Transverse colon (tissue), 4 donors: ENCODE data around the gene NRXN2.

Experiments used
- EP300 ChIP-seq: sonication (generic); formaldehyde crosslinking; IDR thresholded peaks from one replicate; pipeline ENCODE4 v1.6.1; 2017; ENCODE audit warnings: antibody characterized with exemption, low read depth
- POLR2A ChIP-seq: fragments of 450-650 bp; IDR thresholded peaks from one replicate; pipeline ENCODE4 v1.6.1; 2016; ENCODE audit warnings: antibody characterized with exemption, mild to moderate bottlenecking, moderate library complexity
- POLR2AphosphoS5 ChIP-seq, 3 donors: sonication (generic); formaldehyde crosslinking; IDR thresholded peaks; one replicate each; pipeline ENCODE4 v1.6.1; 2016; ENCODE audit warnings: antibody characterized with exemption in 3 of 3
- TF ChIP-seq, protein P1 (sequence below), 5 experiments: fragments of 200-600 bp in 3 of 5; fragments of 450-650 bp in 2 of 5; sonication (generic) in 3 of 5; IDR thresholded peaks; 1 replicate in 2 of 5; 2 replicates in 3 of 5; pipeline ENCODE4 v1.5.1; 2016 to 2017; ENCODE audit warnings: antibody characterized with exemption in 5 of 5, inconsistent platforms in 3 of 5, mild to moderate bottlenecking in 2 of 5, moderate library complexity in 1 of 5

DNA sequence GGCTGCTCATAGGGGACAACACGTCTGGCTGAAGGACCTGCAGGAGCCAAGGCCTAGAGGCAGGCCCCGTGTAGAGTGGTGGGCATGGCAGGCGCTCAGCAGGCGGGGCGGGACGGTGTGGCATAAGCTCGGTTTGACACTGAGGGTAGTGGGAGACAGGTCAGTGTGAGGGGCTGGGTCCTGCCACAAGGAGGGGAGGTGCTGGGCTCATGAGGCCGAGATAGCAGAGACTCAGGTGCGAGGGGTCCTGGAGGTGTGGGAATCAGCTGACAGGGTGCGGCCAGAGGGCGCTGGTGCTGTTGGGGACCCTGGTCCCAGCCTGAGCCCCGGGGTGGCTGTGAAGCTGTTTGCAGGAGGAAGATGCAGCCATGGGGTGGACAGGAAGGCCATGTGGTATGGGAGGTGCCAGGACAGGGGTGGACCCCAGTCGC, 125.3 kb downstream of the NRXN2 start:
- TF ChIP-seq POLR2AphosphoS5 (IDR thresholded peaks at IDR 0.05) (no peak), EP300 (no peak), POLR2A (no peak)
- TF ChIP-seq, protein P1, sequence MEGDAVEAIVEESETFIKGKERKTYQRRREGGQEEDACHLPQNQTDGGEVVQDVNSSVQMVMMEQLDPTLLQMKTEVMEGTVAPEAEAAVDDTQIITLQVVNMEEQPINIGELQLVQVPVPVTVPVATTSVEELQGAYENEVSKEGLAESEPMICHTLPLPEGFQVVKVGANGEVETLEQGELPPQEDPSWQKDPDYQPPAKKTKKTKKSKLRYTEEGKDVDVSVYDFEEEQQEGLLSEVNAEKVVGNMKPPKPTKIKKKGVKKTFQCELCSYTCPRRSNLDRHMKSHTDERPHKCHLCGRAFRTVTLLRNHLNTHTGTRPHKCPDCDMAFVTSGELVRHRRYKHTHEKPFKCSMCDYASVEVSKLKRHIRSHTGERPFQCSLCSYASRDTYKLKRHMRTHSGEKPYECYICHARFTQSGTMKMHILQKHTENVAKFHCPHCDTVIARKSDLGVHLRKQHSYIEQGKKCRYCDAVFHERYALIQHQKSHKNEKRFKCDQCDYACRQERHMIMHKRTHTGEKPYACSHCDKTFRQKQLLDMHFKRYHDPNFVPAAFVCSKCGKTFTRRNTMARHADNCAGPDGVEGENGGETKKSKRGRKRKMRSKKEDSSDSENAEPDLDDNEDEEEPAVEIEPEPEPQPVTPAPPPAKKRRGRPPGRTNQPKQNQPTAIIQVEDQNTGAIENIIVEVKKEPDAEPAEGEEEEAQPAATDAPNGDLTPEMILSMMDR (IDR thresholded peaks at IDR 0.05) = no peak
